HT1080 (cell line): Measurements from ENCODE around the gene RP9. TPM values are rescaled to one million over a fixed set of nuclear protein-coding genes. Genes with fewer than 3 reads are reported as not detected.

Experiments
- DNase-seq: peaks from one replicate; pipeline ENCODE4 v3.0.0-alpha.2; 2015; ENCODE audit warnings: low read depth
- small RNA-seq: library from RNA; depleted of rRNA; stranded (forward); fragments of <200 nt; gene quantifications from one replicate; pipeline ENCODE3, GENCODE V24; 2014
- total RNA-seq: library from RNA; depleted of rRNA; stranded (reverse); fragments of >200 nt; shearing (Covaris generic); gene quantifications from 2 replicates; pipeline ENCODE4 v1.2.3, GENCODE V29; 2014; rRNA removed

RP9 gene
- total RNA-seq, 1 experiment from 2014 or later: 33.8 TPM

DNA sequence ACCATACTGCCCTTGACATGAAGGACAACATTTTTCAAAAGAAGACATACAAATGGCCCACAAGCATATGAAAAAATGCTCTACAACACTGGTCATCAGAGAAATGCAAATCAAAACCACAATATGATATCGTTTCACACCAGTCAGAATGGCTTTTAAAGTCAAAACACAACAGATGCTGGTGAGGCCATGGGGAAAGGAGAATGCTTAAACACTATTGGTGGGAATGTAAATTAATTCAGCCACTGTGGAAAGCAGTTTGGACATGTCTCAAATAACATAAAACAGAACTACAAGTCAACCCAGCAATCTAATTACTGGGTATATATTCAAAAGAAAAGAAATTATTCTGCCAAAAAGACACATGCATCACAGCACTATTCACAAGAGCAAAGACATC is 42.4 kb downstream of the RP9 start:
- no peak for DNase-seq

DNA sequence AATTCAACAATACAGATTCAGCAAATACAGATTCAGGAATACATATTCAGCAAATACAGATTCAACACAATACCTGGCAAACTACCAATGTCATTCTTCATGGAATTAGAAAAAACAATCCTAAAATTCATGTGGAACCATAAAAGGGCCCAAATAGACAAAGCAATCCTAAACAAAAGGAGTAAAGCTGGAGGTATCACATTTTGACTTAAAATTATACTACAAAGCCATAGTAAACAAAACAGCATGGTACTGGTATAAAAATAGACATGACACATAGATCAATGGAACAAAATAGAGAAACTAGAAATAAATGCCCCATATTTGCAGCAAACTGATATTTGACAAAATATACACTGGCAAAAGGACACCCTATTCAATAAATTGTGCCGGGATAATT is 43.2 kb downstream of the RP9 start:
- DNase-seq: no peak

- DNase-seq: peak; percentile 93
Observed at GRCh38 chr7:33062782-33063443, 46.3 kb downstream of the RP9 start.

- no peak for DNase-seq
Observed at GRCh38 chr7:33062023-33062781, 47.0 kb downstream of the RP9 start, which contains the start of gene NT5C3A. NT5C3A (minus strand) TSS chr7:33062776; CDS start chr7:33062705, 71 bp downstream.

GRCh38 chr7:33061282-33061937 is 47.8 kb downstream of the RP9 start:
- no peak for DNase-seq

GRCh38 chr7:33059635-33060034 is 49.6 kb downstream of the RP9 start:
- DNase-seq: no peak

- no peak for DNase-seq
Observed at GRCh38 chr7:33055158-33055557, 54.0 kb downstream of the RP9 start.

GRCh38 chr7:33054261-33054964 is 54.8 kb downstream of the RP9 start:
- DNase-seq: peak; percentile 69

DNA sequence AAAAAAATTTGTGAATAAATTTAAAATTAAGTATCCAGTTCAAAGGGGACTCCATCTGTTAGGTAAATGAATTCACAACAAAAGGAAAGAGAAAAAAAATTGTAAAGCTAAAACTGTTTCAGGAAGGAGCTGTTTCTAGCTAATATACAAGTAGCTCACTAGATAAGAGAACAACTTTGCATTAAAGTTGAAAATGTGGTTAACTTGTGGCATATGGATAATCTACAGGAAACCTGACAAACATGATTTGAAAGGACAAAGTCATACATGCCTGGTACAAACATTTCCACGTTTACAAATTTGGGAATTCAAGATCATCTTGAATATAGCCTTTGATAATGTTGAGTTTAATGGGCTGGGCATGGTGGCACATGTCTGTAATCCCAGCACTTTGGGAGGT is 55.5 kb downstream of the RP9 start:
- DNase-seq: no peak

- DNase-seq: peak; percentile 44
Observed at GRCh38 chr7:33050535-33051318, 58.5 kb downstream of the RP9 start.

DNA sequence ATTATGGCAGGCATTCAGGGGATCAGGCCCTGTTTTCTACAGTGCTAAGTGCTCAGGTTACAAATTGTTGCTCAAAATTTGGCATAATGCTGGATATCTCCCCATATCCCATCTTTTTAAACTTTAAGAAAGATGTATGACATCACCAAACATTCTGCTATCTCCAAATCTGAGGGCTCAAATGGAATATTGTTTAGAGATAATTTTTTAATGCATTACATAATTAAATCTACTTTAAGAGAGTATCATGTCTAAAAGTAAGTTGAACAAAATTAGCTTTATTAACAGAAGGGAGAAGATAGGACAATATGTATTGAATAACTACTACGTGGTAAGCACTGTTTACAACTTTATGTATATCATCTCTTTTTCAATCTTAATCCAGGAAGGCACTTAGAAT is 60.5 kb downstream of the RP9 start:
- DNase-seq: no peak

GRCh38 chr7:33048257-33048656 is 60.9 kb downstream of the RP9 start:
- no peak for DNase-seq

DNA sequence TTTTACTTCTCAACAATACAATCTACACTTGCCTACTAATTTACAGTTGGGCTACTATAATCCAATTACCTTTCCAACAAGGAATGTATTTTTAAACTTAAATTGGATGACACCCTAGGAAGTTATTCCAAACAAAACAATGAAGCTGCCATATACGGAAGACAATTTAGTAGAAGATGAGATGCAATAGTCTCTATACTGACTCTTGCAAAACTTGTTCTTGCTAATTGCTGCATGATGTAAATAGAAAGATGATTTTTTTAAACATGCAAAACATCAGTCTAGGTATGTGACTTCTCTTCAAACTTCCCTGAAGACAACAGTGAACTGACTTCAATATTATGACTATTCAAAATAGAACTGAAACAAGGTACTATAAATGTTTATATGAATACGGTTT is 64.2 kb downstream of the RP9 start:
- no peak for DNase-seq

Small RNAs within 50 kb of the gene (small RNA-seq; reads per million reads assigned to genes)
- gene AC074338.1 (not detected), gene RN7SL505P (not detected)

Other genes with a start within 250 kb of the RP9 start
- gene KBTBD2, start 217.6 kb downstream of the RP9 start, total RNA-seq: 28.0 and 32.9 TPM in 2 replicates
- gene FKBP9, start 152.0 kb downstream of the RP9 start, total RNA-seq: 43.4 and 47.6 TPM in 2 replicates
- gene NT5C3A, start 46.6 kb downstream of the RP9 start, total RNA-seq: 29.4 and 30.3 TPM in 2 replicates
- gene BBS9, start 20.2 kb upstream of the RP9 start, total RNA-seq: 1.2 and 4.2 TPM in 2 replicates